Measurements from ENCODE around the gene GSTM4.

Gene GSTM4

GRCh38 chr1:109636201-109636952 is 19.5 kb upstream of the GSTM4 start:
- DNase-seq (ENCODE audit: insufficient read length, low spot score) (no peak), FAIRE-seq (no peak)

DNA sequence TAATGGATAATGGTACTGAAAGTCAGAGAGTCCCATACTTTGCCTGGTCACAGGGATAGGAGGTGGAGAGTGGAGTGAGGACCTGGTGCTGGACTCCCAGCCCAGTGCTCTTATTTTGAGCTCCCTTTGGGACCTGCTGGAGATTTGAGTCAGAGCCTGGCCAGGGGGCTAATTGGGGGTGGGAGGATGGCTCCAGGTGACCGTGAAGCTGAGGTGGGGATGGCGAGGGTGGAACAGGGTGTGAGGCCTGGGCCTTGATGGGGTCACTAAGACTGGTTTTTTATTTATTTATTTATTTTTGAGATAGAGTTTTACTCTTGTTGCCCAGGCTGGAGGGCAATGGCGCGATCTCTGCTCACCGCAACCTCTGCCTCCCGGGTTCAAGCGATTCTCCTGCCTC is 18.5 kb upstream of the GSTM4 start:
- no peak for DNase-seq (ENCODE audit: insufficient read length, low spot score)
- no peak for FAIRE-seq

- no peak for FAIRE-seq
- no peak for DNase-seq (ENCODE audit: insufficient read length, low spot score)
These were observed 16.6 kb upstream of the GSTM4 start for GRCh38 chr1:109639063-109639840.

DNA sequence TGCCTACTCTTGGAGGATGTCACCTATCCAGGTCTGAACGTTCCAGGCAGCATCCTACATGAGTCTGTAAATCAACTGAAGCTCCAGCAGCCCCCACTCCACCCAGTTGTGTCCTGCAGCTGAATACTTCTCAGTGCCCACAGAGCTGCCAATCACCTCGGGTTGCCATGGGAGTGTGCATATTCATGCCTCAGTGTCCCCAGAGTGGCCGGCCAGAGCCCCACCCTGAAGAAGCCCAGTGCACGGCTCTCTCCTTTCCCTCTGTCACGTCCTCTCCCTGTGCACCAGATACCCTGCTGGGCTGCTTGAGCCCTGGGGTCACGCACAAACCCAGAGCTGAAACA is 16.1 kb upstream of the GSTM4 start:
- FAIRE-seq (no peak), DNase-seq (ENCODE audit: insufficient read length, low spot score) (no peak)

DNA sequence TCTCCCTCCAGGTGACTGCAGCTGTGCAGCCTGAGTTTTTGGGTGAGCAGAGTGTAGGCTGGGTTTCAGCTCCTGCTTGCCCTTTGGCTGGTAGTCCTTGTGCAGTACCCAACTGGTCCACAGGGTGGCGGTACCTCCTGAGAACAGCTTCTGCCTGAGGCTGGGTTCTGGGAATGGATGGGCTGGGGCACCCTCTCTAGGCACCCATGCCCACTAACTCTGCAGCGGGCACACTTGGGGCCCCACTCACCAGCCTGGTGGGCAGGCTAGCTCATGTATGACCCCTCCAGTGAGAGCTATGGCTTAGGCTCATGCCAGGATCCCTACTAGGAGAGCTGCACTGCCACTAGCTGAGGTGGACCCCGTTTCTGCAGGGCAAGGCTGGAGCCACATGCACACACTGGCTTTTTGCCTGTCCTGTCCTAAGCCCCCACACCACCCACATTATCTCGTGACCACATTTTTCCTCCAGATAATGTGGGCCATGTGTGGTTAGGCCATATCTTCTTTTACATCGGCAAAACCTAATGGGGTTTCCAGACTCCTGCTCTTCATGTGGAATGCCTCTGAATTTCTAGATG is 15.5 kb upstream of the GSTM4 start:
- peak; percentile 59 for DNase-seq (ENCODE audit: insufficient read length, low spot score)
- FAIRE-seq = peak; percentile 86

- no peak for DNase-seq (ENCODE audit: insufficient read length, low spot score)
- FAIRE-seq = no peak
These were observed 14.7 kb upstream of the GSTM4 start for GRCh38 chr1:109641078-109641740.

DNA sequence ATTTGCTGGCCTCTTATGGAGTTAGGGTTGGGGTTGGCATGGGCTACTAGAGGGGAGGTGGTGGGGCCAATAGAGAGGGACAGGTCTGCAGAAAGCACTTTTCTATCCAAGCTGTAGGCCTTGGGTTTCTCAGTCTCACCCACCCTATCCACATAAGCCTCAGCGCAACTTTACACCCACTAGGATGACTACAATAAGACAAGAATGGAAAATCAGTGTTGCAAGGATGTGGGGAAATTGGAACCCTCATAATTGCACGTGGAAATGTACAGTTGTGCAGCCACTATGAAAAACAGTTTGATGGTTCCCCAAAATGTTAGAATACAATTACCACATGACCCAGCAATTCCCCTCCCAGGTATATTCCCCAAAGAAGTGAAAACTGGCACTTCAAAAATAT is 14.0 kb upstream of the GSTM4 start:
- no peak for DNase-seq (ENCODE audit: insufficient read length, low spot score)
- no peak for FAIRE-seq

GRCh38 chr1:109642626-109643025 is 13.3 kb upstream of the GSTM4 start:
- no peak for FAIRE-seq
- DNase-seq (ENCODE audit: insufficient read length, low spot score) = no peak

DNA sequence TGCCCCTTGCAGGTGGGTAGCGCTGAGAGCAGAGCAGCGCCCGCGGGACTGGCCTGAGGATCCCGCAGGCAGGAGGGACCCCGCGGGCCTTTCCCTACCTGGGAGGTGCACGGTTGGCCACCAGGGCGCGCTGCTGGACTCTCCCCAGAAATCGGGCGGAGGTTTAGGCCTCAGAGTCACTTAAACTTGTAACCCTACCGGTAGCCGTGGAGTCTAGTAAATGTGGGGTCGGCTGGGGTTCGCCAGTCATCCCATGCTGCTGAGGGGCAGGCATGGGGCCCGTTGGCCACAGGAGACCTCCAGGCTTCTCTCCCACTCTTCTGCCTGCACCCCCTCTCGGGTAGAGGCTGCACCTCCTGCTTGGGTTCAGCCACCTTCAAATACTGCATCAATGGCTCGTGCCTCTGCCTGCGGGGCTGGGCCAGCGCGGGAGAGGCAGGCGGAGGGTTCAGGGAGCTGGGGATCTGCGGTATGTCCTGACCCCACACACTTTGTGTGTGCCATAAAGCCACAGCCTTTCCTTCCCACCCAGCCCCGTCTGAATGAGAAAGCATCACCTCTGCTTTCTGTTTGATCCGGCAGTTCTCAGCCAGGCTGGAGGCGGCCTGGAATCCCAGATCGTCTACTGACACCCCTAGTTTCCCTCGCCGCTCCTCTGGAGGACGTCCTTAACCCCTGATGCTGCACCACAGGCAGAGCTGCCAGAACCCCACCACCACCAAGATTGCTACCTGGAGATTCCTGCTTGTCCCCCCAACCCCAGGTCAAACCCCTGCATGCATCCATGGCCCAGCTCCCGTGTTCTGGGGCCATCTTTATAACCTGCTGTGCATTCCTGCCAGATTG is 12.3 kb upstream of the GSTM4 start:
- peak; percentile 76 for FAIRE-seq
- peak; percentile 73 for DNase-seq (ENCODE audit: insufficient read length, low spot score)

DNA sequence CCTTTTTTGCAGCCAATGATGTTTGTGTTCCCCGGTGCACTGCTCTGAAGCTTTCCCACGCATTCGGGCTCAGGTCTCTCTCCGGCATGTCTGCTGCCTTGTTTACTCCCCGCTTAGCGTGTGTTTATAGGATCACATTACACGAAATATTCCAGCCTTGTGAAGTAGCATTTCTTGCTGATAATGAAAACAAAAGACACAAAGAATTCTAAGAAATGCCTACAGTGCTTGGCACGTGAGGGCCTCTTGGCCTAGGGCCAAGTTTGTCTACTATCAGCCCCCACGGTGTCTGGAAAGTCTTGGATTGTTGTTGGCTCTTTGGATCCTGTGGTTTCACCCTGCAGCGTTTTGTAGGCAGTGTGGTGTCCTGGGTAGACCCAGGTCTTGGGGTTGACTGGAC is 11.2 kb upstream of the GSTM4 start:
- DNase-seq (ENCODE audit: insufficient read length, low spot score) (no peak), FAIRE-seq (no peak)

DNA sequence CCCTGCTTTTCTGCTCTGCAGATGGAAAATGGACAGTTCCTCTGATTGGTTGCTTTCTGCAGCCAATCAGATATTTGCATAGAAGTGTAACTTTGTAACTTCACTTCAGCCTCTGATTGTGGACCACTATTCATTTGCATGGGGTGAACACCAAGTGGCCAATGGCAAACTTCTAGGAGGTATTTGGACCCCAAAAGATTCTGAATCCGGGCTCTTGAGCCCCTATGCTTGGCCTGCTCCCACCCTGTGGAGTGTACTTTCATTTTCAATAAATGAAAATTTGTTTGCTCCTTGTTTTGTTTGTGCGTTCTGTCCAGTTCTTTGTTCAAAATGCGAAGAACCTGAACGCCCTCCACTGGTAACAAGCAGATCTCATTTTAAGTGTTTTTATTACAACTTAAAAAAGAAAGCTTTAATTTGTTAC is 6.4 kb upstream of the GSTM4 start:
- DNase-seq (ENCODE audit: insufficient read length, low spot score) (no peak), FAIRE-seq (no peak)

DNA sequence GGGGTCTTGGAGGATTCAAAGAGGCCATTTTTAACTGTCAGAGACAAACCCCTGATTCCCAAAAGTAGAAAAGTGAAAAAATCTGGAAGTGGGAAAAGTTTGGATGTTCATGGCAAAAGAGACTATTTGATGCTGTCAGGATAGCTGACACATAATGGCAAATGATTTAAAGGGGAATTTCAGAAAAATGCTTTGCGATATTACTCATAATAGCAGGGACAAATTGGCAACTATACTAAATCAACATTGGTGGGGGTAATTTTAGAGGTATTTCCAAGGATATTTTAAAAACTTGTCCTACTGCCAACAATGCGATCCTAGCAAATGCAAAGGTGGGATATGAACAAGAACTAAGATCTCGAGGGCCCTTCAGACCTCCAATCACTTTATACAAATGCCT is 5.3 kb upstream of the GSTM4 start:
- FAIRE-seq (no peak), DNase-seq (ENCODE audit: insufficient read length, low spot score) (no peak)

DNA sequence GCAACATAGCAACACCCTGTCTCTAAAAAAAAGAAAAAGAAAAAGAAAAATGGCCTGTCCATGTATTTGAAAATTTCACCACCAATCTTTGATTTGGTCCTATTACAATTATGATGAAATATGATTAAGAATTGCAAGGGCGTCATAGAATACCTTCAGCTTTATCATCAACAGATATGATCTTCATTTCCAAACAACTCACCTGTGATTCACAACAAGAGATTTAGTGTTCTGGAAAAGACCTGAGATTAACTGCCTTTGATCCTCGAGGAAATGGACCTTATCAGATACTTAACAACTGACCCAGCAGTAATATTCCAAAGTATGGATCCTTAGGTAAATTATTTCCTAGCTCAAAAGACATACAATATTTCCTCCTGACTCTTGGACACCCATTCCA is 3.5 kb upstream of the GSTM4 start:
- DNase-seq (ENCODE audit: insufficient read length, low spot score) = no peak
- FAIRE-seq = no peak

GRCh38 chr1:109653306-109653705 is 2.6 kb upstream of the GSTM4 start:
- DNase-seq (ENCODE audit: insufficient read length, low spot score) = no peak
- no peak for FAIRE-seq

DNA sequence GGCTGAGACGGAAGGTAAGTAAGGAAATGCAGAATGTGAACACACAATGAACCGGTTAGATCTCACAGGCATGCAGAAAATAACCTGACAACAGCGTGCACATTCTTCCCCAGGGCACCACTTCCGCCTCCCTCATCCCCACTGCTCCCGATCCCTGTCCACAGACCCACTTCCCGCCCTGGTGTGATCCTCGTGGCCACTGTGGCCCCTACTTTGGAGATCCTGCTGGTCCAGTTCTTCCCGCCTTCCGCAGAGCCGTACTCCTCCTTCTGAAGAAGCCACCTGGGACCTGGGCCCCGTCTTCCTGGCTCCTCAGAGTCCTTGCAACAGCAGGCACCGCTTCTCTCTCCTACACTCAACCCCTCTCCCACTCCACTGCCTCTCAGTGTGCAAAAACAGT is 1.4 kb upstream of the GSTM4 start:
- DNase-seq (ENCODE audit: insufficient read length, low spot score) (no peak), FAIRE-seq (no peak)

DNA sequence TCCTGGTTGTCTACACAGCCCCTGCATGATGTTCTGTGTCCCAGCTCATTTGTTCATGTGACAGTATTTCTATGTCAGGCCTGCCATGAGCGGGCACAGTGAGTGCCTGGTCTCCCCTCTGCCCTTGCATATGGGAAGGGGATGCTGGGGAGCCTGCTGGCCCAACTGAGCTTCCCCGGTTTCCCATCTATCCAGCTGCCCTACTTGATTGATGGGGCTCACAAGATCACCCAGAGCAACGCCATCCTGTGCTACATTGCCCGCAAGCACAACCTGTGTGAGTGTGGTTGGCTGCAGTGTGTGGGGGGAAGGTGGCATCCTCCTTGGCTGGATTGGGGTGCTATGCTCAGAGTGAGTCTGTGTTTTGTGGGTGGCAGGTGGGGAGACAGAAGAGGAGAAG is 1.5 kb downstream of the GSTM4 start:
- FAIRE-seq (no peak), DNase-seq (ENCODE audit: insufficient read length, low spot score) (no peak)

- FAIRE-seq = no peak
- no peak for DNase-seq (ENCODE audit: insufficient read length, low spot score)
These were observed 2.1 kb downstream of the GSTM4 start for GRCh38 chr1:109657970-109658369.

DNA sequence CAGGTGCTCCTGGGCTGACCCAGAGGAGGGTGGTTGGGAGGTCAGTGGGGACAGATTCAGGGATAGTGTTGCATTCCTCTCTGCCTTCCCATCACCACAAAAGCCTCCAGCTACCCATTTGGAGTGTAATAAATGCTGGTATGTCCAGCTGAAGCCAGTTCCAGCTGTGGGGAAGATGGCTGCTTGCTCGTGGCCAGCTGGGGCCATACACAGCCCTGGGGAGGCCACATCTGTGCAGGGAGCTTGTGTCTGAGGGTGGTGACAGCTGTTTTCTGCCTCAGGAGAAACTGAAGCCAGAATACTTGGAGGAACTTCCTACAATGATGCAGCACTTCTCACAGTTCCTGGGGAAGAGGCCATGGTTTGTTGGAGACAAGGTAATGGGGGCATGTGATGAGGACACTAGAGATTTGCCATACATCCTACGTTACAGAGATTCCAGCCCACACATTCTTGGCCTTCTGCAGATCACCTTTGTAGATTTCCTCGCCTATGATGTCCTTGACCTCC is 2.7 kb downstream of the GSTM4 start:
- FAIRE-seq (no peak), DNase-seq (ENCODE audit: insufficient read length, low spot score) (no peak)

DNA sequence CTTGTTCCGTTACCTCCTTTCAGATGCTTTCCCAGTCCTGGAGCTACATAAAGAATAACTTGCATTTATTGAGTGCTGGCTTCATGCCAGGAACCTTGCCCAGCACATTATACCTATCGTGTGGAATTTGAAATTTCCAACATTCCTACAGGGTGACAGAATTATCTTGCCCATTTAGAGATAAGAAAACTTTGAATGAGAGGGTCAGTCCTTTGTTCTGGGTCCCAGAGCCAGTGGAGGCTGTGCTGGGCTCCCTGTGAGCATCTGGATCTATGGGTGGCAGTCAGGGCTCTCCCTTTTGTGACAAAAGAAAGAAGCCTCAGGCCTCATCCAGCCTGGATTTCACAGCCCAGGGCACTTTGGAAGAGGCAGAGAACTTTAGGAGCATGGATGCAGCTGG is 3.2 kb downstream of the GSTM4 start:
- no peak for FAIRE-seq
- DNase-seq (ENCODE audit: insufficient read length, low spot score) = no peak

DNA sequence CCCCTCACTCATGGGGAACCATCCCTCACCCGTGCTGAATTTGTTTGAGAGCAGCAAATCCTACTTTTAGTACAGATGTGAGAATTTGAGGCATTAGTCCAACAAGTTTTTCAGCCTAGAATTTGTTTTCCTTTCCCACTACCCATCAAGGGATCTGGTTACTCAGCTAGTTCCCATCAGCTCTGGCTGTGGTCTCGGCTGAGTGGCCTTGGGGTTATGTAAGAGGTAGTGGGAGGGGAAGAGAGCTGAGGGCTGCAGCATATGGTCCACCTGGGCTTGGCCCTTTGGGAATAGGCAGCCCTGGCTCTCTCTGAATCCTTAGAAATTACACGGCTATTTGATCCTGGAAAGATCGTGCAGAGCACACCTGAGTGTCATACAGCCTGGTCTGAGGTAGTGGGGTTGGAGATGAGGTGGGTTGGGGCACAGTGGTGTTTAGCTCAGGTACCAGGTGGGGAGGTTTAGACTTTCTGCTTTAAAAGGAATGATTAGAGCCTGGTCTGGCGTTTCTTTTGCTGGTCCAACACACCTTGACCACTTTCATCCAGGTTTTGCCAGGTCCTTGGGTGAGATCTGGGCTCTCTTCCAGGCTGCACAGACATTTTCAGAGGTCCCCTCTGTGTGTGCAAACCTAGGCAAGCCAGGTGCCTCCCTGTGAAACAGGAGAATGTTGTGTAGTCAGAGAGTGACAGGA is 4.2 kb downstream of the GSTM4 start:
- DNase-seq (ENCODE audit: insufficient read length, low spot score) = no peak
- no peak for FAIRE-seq

Measured in GM19239 (cell line).